Astrocyte of the spinal cord (primary cell): Measurements from ENCODE around the gene ETS2.

Source experiments
- DNase-seq: peaks from one replicate; pipeline ENCODE4 v3.0.0; 2011; ENCODE audit warnings: low read depth, low spot score
- H3K4me3 ChIP-seq: 2 replicates; pipeline ENCODE4 v1.5.1; 2011; ENCODE audit warnings: low read depth, mild to moderate bottlenecking, low read length, moderate library complexity
- in situ Hi-C: cut with HindIII; loops from 2 replicates; pipeline ENCODE4 v1.10.0; 2017; ENCODE audit warnings: low sequenced_read_pairs
- TF ChIP-seq, protein P1 (sequence below): IDR thresholded peaks from 2 replicates; pipeline ENCODE4 v1.5.1; 2012; ENCODE audit warnings: low read depth, mild to moderate bottlenecking, low read length, inconsistent platforms

The ETS2 gene

DNA sequence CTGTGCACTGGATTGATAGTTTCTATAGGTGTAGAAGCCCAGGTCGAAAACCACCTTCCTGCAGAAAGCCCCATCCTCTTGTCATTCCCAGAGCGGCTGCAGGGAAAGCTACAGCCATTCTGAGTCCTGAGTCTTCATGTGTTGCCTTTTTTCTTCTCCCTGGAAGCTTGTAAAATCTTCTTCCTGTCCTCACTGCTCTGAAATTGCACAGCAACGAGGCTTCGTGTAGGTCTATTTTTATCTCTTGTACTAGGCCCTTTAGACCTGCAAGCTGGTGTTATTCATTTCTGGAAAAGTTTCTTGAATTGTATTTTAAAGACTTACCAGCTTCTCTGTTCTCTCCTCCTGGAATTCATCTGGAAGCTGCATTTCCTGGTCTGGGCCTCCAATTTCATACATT is 44.2 kb upstream of the ETS2 start:
- in situ Hi-C loops = no loop called here
- DNase-seq = no peak
- TF ChIP-seq, protein P1, sequence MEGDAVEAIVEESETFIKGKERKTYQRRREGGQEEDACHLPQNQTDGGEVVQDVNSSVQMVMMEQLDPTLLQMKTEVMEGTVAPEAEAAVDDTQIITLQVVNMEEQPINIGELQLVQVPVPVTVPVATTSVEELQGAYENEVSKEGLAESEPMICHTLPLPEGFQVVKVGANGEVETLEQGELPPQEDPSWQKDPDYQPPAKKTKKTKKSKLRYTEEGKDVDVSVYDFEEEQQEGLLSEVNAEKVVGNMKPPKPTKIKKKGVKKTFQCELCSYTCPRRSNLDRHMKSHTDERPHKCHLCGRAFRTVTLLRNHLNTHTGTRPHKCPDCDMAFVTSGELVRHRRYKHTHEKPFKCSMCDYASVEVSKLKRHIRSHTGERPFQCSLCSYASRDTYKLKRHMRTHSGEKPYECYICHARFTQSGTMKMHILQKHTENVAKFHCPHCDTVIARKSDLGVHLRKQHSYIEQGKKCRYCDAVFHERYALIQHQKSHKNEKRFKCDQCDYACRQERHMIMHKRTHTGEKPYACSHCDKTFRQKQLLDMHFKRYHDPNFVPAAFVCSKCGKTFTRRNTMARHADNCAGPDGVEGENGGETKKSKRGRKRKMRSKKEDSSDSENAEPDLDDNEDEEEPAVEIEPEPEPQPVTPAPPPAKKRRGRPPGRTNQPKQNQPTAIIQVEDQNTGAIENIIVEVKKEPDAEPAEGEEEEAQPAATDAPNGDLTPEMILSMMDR = no peak
- H3K4me3 ChIP-seq = no peak overlapping the region

DNA sequence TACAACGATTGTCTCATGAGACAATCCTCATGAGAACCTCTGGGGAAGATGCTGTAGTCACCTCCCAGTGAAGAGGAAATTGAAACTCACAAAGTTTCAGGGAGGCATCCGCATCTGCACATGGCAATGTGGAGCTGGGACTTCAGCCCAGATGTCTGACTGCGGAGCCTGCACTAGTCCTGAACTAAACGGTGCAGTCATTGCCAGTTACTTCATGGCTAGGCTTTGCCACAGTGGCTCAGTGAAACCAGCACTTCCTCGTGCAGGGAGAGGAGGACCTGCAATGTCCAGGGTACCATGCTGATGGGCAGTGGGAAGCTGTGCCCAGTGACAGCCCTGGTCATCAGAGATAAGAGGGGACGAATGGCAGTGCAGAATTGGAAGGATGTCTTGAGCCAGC is 40.7 kb upstream of the ETS2 start:
- H3K4me3 ChIP-seq = no peak overlapping the region
- TF ChIP-seq, protein P1 = no peak
- in situ Hi-C loops = no loop called here
- no peak for DNase-seq

DNA sequence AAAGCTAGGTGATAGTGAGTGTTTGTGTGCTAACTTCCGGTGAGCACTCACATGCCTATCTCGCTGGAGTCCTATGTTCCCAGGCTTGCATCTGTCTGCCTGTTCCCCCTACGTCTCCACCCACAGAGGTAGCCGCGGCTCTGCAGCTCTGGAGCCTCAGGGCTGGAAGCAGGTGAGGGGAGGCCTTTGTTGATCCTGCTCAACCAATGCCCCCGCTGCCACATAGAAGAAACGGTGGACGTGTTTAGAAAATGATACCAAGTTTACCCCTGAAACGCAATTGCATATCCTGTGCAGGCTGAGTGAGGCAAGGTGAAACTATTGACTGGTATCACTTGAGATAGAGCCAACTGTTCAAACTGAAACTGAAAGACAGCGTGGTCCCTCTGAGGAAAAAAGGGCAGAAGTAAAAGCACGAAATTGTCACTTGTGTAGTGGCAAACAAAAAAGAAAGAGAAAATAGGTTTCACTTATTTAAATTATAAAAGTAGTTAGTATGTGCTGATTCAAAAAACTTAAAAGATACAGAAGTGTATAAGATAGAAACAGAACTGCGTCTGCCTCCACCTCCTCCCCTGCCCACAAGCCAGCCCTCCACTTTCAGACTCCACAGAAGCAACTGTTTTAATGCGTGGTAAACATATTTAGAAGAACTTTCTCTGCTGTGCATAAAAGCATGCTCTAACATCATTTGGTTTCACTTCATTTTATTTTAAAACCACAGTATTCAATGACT is 38.6 kb upstream of the ETS2 start:
- H3K4me3 ChIP-seq = no peak overlapping the region
- TF ChIP-seq, protein P1 = no peak
- DNase-seq = no peak

DNA sequence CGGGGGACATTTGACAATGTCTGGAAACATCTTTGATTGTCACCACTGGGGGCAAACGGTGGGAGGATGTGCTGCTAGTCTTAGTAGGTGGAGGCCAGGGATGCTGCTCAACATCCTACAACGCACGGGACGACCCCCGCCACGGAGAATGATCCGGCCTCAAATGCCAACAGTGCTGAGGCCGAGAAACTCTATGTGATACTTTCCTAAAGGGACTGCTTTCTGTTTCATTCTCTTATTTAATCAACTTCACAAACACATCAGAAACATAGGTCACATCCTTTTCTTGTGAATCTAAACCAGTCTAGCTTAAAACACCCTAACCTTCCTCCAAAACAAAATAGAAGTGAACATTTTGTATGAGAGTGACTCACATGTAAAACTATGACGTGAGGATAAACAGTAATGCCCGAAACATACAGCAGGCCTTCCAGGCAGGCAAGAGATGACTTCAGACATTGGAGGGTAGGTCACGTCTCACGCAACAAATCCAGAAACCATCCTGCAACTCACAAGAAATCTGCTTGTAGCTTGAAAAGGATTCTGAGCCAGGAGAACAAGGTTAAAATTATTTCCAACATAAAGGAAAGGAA is 37.2 kb upstream of the ETS2 start:
- H3K4me3 ChIP-seq = no peak overlapping the region
- in situ Hi-C loops = no loop called here
- peak; percentile 93 for DNase-seq
- TF ChIP-seq, protein P1 = no peak

More for the DNA sequence above, 38.6 kb upstream of the ETS2 start:
- in situ Hi-C loops = no loop called here

DNA sequence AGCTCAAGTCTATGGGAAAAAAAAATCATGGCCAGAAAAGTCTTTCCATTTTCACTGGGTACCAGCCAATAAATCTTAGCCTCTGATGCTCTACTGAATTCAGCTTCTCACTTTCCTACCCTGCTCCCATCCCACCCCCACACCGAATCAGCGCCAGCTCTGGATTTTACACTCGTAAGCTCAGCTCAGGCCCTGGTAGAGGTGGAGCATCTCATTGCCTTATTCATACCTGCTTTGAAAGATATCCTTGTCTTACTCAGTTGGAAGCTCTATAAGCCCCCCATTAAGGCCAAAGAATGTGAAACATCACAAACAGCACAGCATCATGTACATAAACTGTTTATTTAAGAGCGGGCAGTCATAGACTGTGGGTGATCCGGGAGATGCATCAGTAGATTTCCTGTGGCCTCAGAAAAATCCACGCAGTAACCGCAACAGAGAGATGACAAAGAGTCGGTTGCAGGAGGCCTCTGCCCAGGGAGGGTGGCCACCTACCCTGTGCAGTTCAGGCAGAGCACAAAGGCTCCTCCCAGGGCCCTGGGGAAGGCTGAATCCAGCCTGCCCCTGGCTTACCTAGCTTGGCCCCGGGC is 36.4 kb upstream of the ETS2 start:
- TF ChIP-seq, protein P1 = no peak
- DNase-seq = peak; percentile 82
- in situ Hi-C loops = no loop called here
- H3K4me3 ChIP-seq = no peak overlapping the region

DNA sequence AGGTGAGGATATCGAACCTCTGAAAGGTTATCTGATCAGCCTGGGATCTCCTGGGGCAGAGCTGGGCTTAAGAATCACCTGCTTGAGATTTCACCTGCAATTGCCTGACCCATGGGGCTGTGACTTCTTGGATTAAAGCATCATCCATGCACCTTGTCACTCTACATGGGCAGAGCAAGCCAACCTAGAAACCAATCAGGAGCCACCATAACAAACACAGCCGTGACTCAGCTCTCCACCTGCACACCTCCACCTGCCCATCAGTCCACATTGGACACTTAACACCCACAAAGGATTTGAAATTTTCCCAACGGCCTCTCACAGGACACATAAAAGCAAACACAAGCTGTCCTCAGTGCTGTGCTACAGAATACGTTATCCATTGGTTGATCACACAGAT is 35.1 kb upstream of the ETS2 start:
- in situ Hi-C loops = no loop called here
- no peak for DNase-seq
- TF ChIP-seq, protein P1 = no peak
- no peak overlapping the region for H3K4me3 ChIP-seq
